Heart left ventricle (tissue), 16 donors: ENCODE results near the gene SULT1A1. TPM values are rescaled to one million over a fixed set of nuclear protein-coding genes. Genes with fewer than 3 reads are reported as not detected.
A peak's percentile ranks its signal among the peaks of the same experiment; 100 is the strongest.

Source experiments
- ATAC-seq, 4 donors: fragments of 200-7000 bp; cut with Tn5 transposase; one replicate each; pipeline ENCODE4 v1.9.1; 2020 to 2022; ENCODE audit warnings: moderate library complexity in 4 of 4, mild to moderate bottlenecking in 3 of 4, moderate number of reproducible peaks in 1 of 4
- DNase-seq, 5 donors: peaks; one replicate each; pipeline ENCODE4 v3.0.0-alpha.2; 2020
- H3K27ac ChIP-seq, 12 donors: fragments of 200-600 bp; sonication (generic) in 4 of 12; one replicate each; pipeline versions ENCODE4 v1.5.0 to v1.8.0; 2016 to 2022; ENCODE audit warnings: mild to moderate bottlenecking in 2 of 12
- H3K27me3 ChIP-seq, 9 donors: fragments of 200-600 bp; sonication (generic) in 2 of 9; one replicate each; pipeline versions ENCODE4 v1.5.1 to v1.8.0; 2016 to 2022; ENCODE audit warnings: mild to moderate bottlenecking in 3 of 9
- H3K36me3 ChIP-seq, 9 donors: fragments of 200-600 bp; sonication (generic) in 2 of 9; one replicate each; pipeline versions ENCODE4 v1.5.0 to v1.8.0; 2018 to 2022; ENCODE audit warnings: mild to moderate bottlenecking in 2 of 9
- H3K4me1 ChIP-seq, 12 donors: fragments of 200-600 bp; sonication (generic) in 4 of 12; one replicate each; pipeline versions ENCODE4 v1.5.0 to v1.8.0; 2016 to 2022; ENCODE audit warnings: mild to moderate bottlenecking in 3 of 12
- H3K4me3 ChIP-seq, 12 donors: fragments of 200-600 bp; sonication (generic) in 4 of 12; one replicate each; pipeline versions ENCODE4 v1.5.0 to v1.8.0; 2017 to 2022; ENCODE audit warnings: mild to moderate bottlenecking in 9 of 12, moderate library complexity in 4 of 12
- H3K9me3 ChIP-seq, 12 donors: fragments of 200-600 bp; sonication (generic) in 4 of 12; one replicate each; pipeline versions ENCODE4 v1.5.0 to v1.8.0; 2016 to 2022; ENCODE audit warnings: mild to moderate bottlenecking in 1 of 12
- CTCF ChIP-seq, 12 donors: fragments of 200-600 bp; sonication (generic) in 4 of 12; IDR thresholded peaks; one replicate each; pipeline versions ENCODE4 v1.5.0 to v1.8.0; 2018 to 2022; ENCODE audit warnings: antibody characterized with exemption in 12 of 12, mild to moderate bottlenecking in 5 of 12
- POLR2A ChIP-seq, 2 donors: fragments of 450-650 bp; IDR thresholded peaks; one replicate each; pipeline ENCODE4 v1.6.1; 2017; ENCODE audit warnings: antibody characterized with exemption in 2 of 2, mild to moderate bottlenecking in 2 of 2, moderate library complexity in 2 of 2
- WGBS, 4 donors: extraction: QIAGEN DNeasy Blood & Tissue Kit in 2 of 4; methylation state at CpG; one replicate each; pipeline versions ENCODE4 v1.1.5 to v1.1.7; 2013 to 2018; 5-methylcytosine and 5-hydroxymethylcytosine counted together
- intact Hi-C, 10 donors: fragments of 100-400 bp; cut with DNase I; formaldehyde crosslinking; loops; one replicate each; pipeline versions ENCODE4 v1.11.1 to v1.14.2; 2022
- polyA plus RNA-seq, 2 donors: library from polyadenylated mRNA; stranded (reverse); fragments of 200-250 nt; gene quantifications; one replicate each; pipeline ENCODE4 v1.2.3, GENCODE V29; 2013
- total RNA-seq, 9 donors: library from RNA; depleted of rRNA in 2 of 9; stranded (reverse); fragments of >200 nt in 2 of 9; fragmentation: NEBNext Ultra II Directional in 3 of 9; extraction: Animal tissue kit (Norgen Biotek cat#: 25700) in 3 of 9; gene quantifications; one replicate each; pipeline versions ENCODE4 v1.1.0 to v1.2.4, GENCODE V29; 2016 to 2023
- donor health status: ischemic (EF 13 %, LVEDD 7.1; RV severe dilation, severe dysfunction).
- donor health status: healthy with polysubstance abuse.
- donor health status: DM: no; HTN: yes; CAD: no.
- donor health status: DM: no; HTN: no; CAD: no.
- donor health status: ischemic (EF 25% LVEDD 6.9; RV normal size, moderate dysfunction).
- donor health status: ischemic (EF 25% LVEDD 5.7; RV mildly dilated, moderate dysfunction).
- donor health status: healthy.
- donor health status: DM: yes; HTN: yes; CAD: no.
- donor health status: ischemic (EF 35%, LVEDD 5.7; RV mildly dilated, moderate dysfunction).
- donor health status: nonischemic (EF 11% LVEDD 7.7; RV severe dilation, severe dysfunction).
- donor health status: DM: yes; HTN: yes; CAD: no.
- donor health status: PGD.
- donor health status: ischemic (EF 29% LVEDD 5.4; RV normal size, mild dysfunction).
- donor health status: nonischemic (EF 23%, LVEDD 6.1; RV moderate dilation, normal function).

The SULT1A1 gene
- total and polyA plus RNA-seq, 11 donors, result 6.9 to 35.9 (median 13.3) TPM

- Histone ChIP-seq H3K36me3 (peaks cover 0 to 14% (median 10%) of the 10 kb centered on the region in 9 donors), H3K27ac (no peak overlapping the region), H3K4me1 (peaks cover 0 to 15% (median 10%) of the 10 kb centered on the region in 12 donors), H3K27me3 (no peaks in the 10 kb centered on the region), H3K4me3 (no peak overlapping the region), H3K9me3 (peaks cover 0 to 13% (median 4%) of the 10 kb centered on the region in 12 donors)
- WGBS, 4 donors, result 93 to 97% (median 96%) methylated on average over 6 of the region's 6 CpGs
- ATAC-seq (no peak), DNase-seq (no peak)
- no peak for TF ChIP-seq POLR2A (IDR thresholded peaks at IDR 0.05)
- TF ChIP-seq CTCF (IDR thresholded peaks at IDR 0.05), result no peak
- intact Hi-C loops, result no loop called here
These were observed 46.6 kb downstream of the SULT1A1 start for GRCh38 chr16:28563218-28563617.

GRCh38 chr16:28562199-28562598, 47.6 kb downstream of the SULT1A1 start:
- Histone ChIP-seq H3K9me3 (peaks cover 0 to 7% (median 1%) of the 10 kb centered on the region in 12 donors), H3K27me3 (no peaks in the 10 kb centered on the region), H3K4me3 (no peak overlapping the region), H3K27ac (no peak overlapping the region), H3K4me1 (peaks cover 0 to 15% (median 10%) of the 10 kb centered on the region in 12 donors), H3K36me3 (peaks cover 0 to 24% (median 13%) of the 10 kb centered on the region in 9 donors)
- TF ChIP-seq POLR2A (IDR thresholded peaks at IDR 0.05), result no peak
- no peak for TF ChIP-seq CTCF (IDR thresholded peaks at IDR 0.05)
- no peak for ATAC-seq
- intact Hi-C loops, result no loop called here
- WGBS, 4 donors, result 92 to 98% (median 96%) methylated on average over 4 of the region's 4 CpGs
- DNase-seq, result no peak

GRCh38 chr16:28561557-28562187, 48.2 kb downstream of the SULT1A1 start:
- WGBS, 4 donors, result 51 to 61% (median 56%) methylated on average over 6 to 7 of the region's 7 CpGs
- peak in 3 of 4 donors; percentile 20 to 52 (median 28) for ATAC-seq
- Histone ChIP-seq H3K9me3 (peaks cover 0 to 3% (median 0%) of the 10 kb centered on the region in 12 donors), H3K27me3 (no peaks in the 10 kb centered on the region), H3K4me1 (peaks cover 0 to 15% (median 11%) of the 10 kb centered on the region in 12 donors), H3K36me3 (peaks cover 0 to 28% (median 18%) of the 10 kb centered on the region in 9 donors), H3K4me3 (no peak overlapping the region), H3K27ac (no peak overlapping the region)
- intact Hi-C loops, result no loop called here
- DNase-seq, result no peak
- TF ChIP-seq CTCF (IDR thresholded peaks at IDR 0.05), result no peak
- no peak for TF ChIP-seq POLR2A (IDR thresholded peaks at IDR 0.05)

GRCh38 chr16:28558456-28558855, 51.4 kb downstream of the SULT1A1 start:
- Histone ChIP-seq H3K4me3 (no peak overlapping the region), H3K36me3 (peaks cover 0 to 33% (median 20%) of the 10 kb centered on the region in 9 donors), H3K4me1 (peaks cover 0 to 39% (median 18%) of the 10 kb centered on the region in 12 donors), H3K9me3 (no peaks in the 10 kb centered on the region), H3K27ac (no peak overlapping the region), H3K27me3 (no peaks in the 10 kb centered on the region)
- intact Hi-C loops, result loop anchor here in 3 of 10 donors (5.0 to 10.0 kb wide), 3 partner anchors 46 to 64 kb away; partner anchors contain the start of genes APOBR (in 1 of the 3) and CLN3 (in 1 of the 3)
- 73 to 90% (median 77%) methylated on average over 3 of the region's 3 CpGs for WGBS, 4 donors
- no peak for ATAC-seq
- TF ChIP-seq POLR2A (IDR thresholded peaks at IDR 0.05) (no peak), CTCF (IDR thresholded peaks at IDR 0.05) (no peak)
- DNase-seq, result no peak
